GM11168 (cell line): ENCODE results near the gene PTPRN2.
"Not testable (repeated sequence)": the region's sequence is repeated elsewhere in the genome, so short reads cannot be mapped to it uniquely, and the experiment has no call there.

Source experiments
- in situ Hi-C: fragments of 300-500 bp; cut with MboI; formaldehyde crosslinking; loops from one replicate; pipeline ENCODE4 v1.12.0; 2022; ENCODE audit warnings: low sequenced_read_pairs; ENCODE audit not compliant: unreplicated experiment

The PTPRN2 gene

DNA sequence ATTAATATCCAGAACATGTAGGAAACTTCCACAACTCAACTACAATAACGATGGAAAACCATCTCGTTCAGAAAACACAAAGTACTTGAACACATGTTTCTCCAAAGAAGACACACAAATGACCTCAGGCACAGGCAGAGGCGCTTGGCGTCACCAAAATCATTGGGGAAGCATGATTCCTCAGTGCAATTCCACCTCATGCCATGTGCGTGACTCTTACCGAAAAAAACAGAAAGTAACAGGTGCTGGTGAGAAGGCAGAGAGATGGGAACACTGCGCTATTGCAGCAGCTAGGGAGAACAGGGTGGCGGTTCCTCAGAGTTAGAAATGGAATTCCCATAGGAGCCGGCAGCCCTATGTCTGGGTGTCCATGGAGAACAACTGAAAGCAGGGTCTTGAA lies 860.9 kb downstream of the PTPRN2 start:
- in situ Hi-C loops, result no loop called here

- in situ Hi-C loops, result not testable (repeated sequence)
Observed at GRCh38 chr7:157725312-157725711, 862.3 kb downstream of the PTPRN2 start.

- in situ Hi-C loops, result no loop called here
Observed at GRCh38 chr7:157723205-157723604, 864.4 kb downstream of the PTPRN2 start.

DNA sequence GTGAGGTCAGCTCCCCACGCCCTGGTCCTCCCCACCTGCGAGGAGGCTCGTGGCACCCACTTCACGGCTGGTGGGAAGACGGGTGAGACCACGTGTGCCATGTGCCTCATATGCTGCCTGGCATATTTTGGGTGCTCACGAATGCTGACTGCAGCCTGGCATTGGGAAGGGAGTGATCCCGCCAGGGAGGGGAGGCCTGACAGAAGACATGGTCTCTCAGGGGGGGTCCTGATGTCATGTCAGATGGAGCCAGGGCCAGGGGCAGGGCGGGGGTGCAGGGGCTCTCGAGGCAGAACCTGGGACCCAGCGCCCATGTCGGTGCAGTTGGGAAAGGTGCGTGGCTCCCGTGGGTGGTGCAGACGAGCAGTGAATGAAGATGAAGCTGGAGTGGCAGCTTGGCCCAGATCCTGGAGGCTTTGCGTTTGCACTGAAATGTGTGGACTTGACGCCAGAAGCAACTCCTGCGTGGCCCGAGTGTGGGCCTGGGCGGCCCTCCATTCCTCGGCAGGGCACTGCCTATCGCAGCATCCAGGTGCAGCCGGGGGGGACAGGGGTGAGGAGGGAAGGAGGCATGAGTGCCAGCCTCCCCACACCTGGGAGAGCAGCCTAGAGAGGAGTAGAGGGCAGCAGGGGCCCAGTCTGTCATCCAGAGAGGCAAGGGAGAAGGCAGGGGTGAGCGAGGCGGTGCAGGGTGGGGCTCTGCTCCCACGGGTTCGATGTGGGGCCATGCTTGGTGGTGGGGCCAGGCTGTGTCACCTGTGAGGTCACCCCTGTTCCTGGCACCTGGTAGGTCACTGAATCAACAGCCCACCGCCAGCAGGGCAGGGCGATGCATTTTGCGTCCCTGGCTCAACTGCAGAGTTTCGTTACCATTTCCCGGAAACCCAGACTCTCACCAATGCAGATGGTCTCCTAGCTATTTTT lies 865.2 kb downstream of the PTPRN2 start:
- in situ Hi-C loops, result no loop called here

GRCh38 chr7:157721468-157722136 lies 866.0 kb downstream of the PTPRN2 start:
- in situ Hi-C loops, result no loop called here

GRCh38 chr7:157719705-157720655 lies 867.6 kb downstream of the PTPRN2 start:
- in situ Hi-C loops, result no loop called here

- in situ Hi-C loops, result no loop called here
Observed at GRCh38 chr7:157719008-157719682, 868.5 kb downstream of the PTPRN2 start.

- in situ Hi-C loops, result no loop called here
Observed at GRCh38 chr7:157718303-157719007, 869.2 kb downstream of the PTPRN2 start.

DNA sequence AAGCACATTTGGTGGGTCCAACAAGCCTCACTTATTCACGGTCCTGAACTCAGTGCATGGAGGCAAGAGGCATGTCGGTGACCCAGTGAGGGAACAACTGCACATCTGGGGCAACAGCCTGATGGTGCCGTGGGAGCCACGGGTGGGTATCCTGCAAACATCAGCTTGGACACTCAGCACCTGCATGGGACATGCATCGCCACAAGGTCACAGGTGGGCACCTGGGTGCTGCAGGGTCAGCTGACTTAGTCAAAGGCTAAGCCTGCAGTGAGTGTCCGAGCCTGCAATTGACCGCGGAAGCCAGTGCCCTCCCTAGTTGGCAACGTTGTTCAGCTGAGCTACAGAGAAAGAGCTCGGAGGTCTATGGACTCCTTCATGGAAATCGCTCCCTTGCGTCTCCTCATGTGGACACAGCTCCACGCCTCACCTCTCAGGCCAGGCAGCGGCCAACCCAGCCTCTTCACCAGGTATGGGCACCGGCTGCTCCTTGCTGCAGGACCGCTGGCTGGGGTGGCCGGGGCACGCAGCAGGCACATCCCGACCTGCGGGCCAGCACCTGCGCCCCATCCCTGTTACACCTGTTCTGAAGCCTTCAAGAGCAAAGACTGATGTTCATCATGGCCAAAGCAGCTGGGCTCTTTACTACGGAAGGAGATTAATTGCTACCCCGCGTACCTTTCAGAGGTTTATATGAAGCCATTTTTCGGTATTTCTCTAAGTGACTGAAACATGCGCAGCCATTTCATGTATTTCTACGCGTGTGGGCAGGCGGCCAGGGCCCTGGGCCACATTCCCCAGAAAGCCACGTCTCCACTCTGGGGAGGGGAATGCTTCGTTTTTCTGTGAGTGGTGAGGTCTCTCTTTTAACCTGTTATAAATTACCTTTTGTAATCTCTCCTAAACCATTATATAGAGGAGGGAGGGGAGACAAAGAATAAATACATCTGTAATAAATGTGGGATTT lies 870.1 kb downstream of the PTPRN2 start:
- in situ Hi-C loops, result no loop called here

DNA sequence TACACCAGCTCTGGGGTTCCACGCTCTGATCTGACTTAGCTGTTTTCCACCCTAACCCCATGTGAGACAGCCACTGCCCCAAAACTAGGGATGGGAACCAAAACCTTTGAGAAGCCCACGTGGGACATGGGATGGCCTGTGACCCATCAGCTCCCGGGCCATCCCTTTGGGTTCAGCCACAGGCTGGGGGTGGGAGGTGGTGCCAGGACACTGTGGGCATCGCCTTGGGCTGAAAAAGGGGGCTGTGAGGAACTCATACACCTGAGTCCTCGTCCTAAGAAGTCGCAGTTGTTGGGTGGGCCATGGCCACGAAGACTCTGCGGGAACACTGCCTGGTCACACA lies 871.7 kb downstream of the PTPRN2 start:
- in situ Hi-C loops, result no loop called here

DNA sequence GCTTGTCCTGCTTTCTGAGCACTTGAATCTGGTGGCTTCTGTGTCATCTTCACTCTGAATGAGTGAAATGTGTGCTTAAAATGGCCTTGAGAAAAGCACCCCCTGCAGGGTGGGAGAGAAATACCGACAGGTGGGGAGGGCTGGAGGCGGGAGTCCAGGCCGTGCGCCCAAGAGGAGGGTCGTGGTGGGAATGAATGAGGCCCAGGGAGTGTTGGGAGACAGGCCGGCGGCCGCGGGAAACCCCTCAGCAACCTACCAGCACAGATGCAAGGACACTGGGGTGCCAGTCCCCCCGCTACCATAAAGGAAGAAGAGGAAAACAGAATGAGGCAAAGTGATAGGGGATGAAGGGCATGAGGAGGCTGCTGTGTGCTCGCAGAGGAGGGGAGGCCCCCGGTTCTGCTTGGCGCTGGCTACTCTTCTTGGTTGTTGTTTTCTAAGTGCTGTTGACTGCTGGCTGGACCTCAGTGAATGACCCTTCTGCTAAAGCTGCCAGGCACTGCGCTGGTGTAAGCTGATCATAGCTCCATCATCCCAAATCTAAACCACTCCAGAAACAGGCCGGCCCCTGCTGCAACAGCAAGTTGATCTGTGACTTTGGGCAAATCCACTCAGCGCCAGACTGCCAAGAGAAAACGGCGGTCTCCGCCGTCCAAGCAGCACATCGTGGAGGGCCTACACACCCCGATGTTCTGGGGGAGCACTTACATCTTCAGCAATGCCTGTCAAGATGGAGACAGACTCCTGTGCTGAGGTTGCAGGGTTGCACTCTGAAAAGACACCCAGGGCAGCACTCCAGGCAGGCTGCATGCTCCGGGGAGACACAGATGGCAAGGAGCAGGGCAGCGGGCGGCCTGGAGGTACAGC lies 872.3 kb downstream of the PTPRN2 start:
- in situ Hi-C loops, result no loop called here

- in situ Hi-C loops, result no loop called here
Observed at GRCh38 chr7:157714166-157715070, 873.2 kb downstream of the PTPRN2 start.

DNA sequence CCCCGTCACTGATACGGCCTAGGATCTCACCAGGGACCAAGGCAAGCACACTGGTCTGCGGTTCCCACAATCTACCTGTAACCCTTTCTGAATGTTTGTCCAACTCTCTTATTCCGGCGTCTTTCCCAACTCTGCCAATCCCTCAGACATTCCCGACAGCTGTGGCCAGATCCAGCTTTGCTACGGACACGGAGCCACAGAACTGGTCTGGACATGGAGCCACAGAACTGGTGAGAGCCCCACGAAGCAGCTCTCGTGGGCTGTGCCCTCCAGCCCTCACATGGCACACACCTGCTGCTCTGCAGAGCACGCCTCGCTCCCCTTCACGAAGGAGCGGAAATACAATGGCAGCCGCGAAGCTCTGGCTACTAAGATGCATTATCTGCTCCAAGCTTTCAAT lies 874.0 kb downstream of the PTPRN2 start:
- in situ Hi-C loops, result no loop called here

- in situ Hi-C loops, result no loop called here
Observed at GRCh38 chr7:157712666-157713235, 874.9 kb downstream of the PTPRN2 start.

GRCh38 chr7:157711353-157711888 lies 876.2 kb downstream of the PTPRN2 start:
- in situ Hi-C loops, result no loop called here

- in situ Hi-C loops, result no loop called here
Observed at GRCh38 chr7:157710396-157710795, 877.2 kb downstream of the PTPRN2 start.
